Measurements from ENCODE around the gene RNF25. TPM values are rescaled to one million over a fixed set of nuclear protein-coding genes. Genes with fewer than 3 reads are reported as not detected.
"Not testable (repeated sequence)": the region's sequence is repeated elsewhere in the genome, so short reads cannot be mapped to it uniquely, and the experiment has no call there.

RNF25 gene
- total RNA-seq, 4 donors from 2014 or later: 19.0 to 42.6 (median 23.2) TPM

GRCh38 chr2:218701806-218702205 is 30.0 kb upstream of the RNF25 start:
- TF ChIP-seq POLR2AphosphoS5 (IDR thresholded peaks at IDR 0.05): no peak
- TF ChIP-seq POLR2A (IDR thresholded peaks at IDR 0.05): no peak
- no peak for TF ChIP-seq EP300 (IDR thresholded peaks at IDR 0.05)
- no peak for TF ChIP-seq CTCF (IDR thresholded peaks at IDR 0.05)
- H3K9me3 ChIP-seq: no peaks in the 10 kb centered on the region
- no peak overlapping the region for H3K4me3 ChIP-seq
- 76% methylated on average over 2 of the region's 2 CpGs for WGBS
- no peaks in the 10 kb centered on the region for H3K4me1 ChIP-seq
- peaks cover 22% of the 10 kb centered on the region for H3K36me3 ChIP-seq
- DNase-seq (ENCODE audit: low spot score in 2 of 2): no peak
- no peak overlapping the region for H3K27ac ChIP-seq
- H3K27me3 ChIP-seq: no peaks in the 10 kb centered on the region

GRCh38 chr2:218698885-218699284 is 27.1 kb upstream of the RNF25 start:
- H3K27me3 ChIP-seq: no peaks in the 10 kb centered on the region
- no peaks in the 10 kb centered on the region for H3K9me3 ChIP-seq
- no peaks in the 10 kb centered on the region for H3K4me1 ChIP-seq
- H3K4me3 ChIP-seq: no peak overlapping the region
- DNase-seq (ENCODE audit: low spot score in 2 of 2): no peak
- H3K36me3 ChIP-seq: peaks cover 40% of the 10 kb centered on the region
- WGBS: 88% methylated on average over 5 of the region's 8 CpGs
- H3K27ac ChIP-seq: no peak overlapping the region
- no peak for TF ChIP-seq CTCF (IDR thresholded peaks at IDR 0.05)
- TF ChIP-seq POLR2AphosphoS5 (IDR thresholded peaks at IDR 0.05): no peak
- no peak for TF ChIP-seq EP300 (IDR thresholded peaks at IDR 0.05)

- peaks cover 65% of the 10 kb centered on the region for H3K36me3 ChIP-seq
- DNase-seq (ENCODE audit: low spot score in 2 of 2): no peak
- WGBS: 92% methylated on average over 3 of the region's 3 CpGs
Observed at GRCh38 chr2:218694405-218695145, 22.8 kb upstream of the RNF25 start.

GRCh38 chr2:218691234-218691633 is 19.4 kb upstream of the RNF25 start:
- Histone ChIP-seq H3K9me3 (no peaks in the 10 kb centered on the region), H3K27ac (no peak overlapping the region), H3K4me1 (no peaks in the 10 kb centered on the region), H3K4me3 (no peak overlapping the region), H3K27me3 (no peaks in the 10 kb centered on the region), H3K36me3 (peaks cover 43% of the 10 kb centered on the region)
- no peak for DNase-seq (ENCODE audit: low spot score in 2 of 2)
- no peak for TF ChIP-seq EP300 (IDR thresholded peaks at IDR 0.05)
- TF ChIP-seq POLR2A (IDR thresholded peaks at IDR 0.05): no peak
- TF ChIP-seq POLR2AphosphoS5 (IDR thresholded peaks at IDR 0.05): no peak
- no peak for TF ChIP-seq CTCF (IDR thresholded peaks at IDR 0.05)

More at GRCh38 chr2:218694405-218695145, 22.8 kb upstream of the RNF25 start:
- no peak for TF ChIP-seq POLR2AphosphoS5 (IDR thresholded peaks at IDR 0.05)
- no peak for TF ChIP-seq POLR2A (IDR thresholded peaks at IDR 0.05)
- TF ChIP-seq CTCF (IDR thresholded peaks at IDR 0.05): no peak
- no peak for TF ChIP-seq EP300 (IDR thresholded peaks at IDR 0.05)
- H3K27ac ChIP-seq: no peak overlapping the region
- no peak overlapping the region for H3K4me3 ChIP-seq
- H3K9me3 ChIP-seq: no peaks in the 10 kb centered on the region
- H3K27me3 ChIP-seq: no peaks in the 10 kb centered on the region
- H3K4me1 ChIP-seq: no peaks in the 10 kb centered on the region

GRCh38 chr2:218687400-218688060 is 15.7 kb upstream of the RNF25 start:
- not testable (repeated sequence) for H3K27me3 ChIP-seq; H3K9me3 ChIP-seq; H3K27ac ChIP-seq; DNase-seq (ENCODE audit: low spot score in 2 of 2); H3K4me3 ChIP-seq; H3K4me1 ChIP-seq
- TF ChIP-seq CTCF (IDR thresholded peaks at IDR 0.05): peak; percentile 78 to 82
- H3K36me3 ChIP-seq: peaks cover 19% of the 10 kb centered on the region
- 19% methylated on average over 5 of the region's 5 CpGs for WGBS

All from suprapubic skin (tissue), 4 donors.